GM12878 (cell line): ENCODE results near the gene HNRNPLL. TPM values are rescaled to one million over a fixed set of nuclear protein-coding genes. Genes with fewer than 3 reads are reported as not detected.

ENCODE experiments used
- ATAC-seq: fragments of 200-7000 bp; cut with Tn5 transposase; 3 replicates; pipeline ENCODE4 v1.9.1; 2020; ENCODE audit warnings: mild to moderate bottlenecking, moderate library complexity
- BruUV-seq: library from RNA; stranded (reverse); fragments of 400-500 nt; replicated peaks from 2 replicates; lab custom pipeline; 2021; lab: Mats Ljungman, UMichigan
- CTCF ChIA-PET: fragments of 300-600 bp; sonication (Branson Sonifier 250); formaldehyde crosslinking; extraction: SDS; loops from one replicate; lab custom pipeline; 2021; ENCODE audit warnings: inconsistent platforms; lab: Yijun Ruan, JAX
- POLR2A ChIA-PET: fragments of 350-600 bp; formaldehyde crosslinking; extraction: SDS; loops from one replicate; lab custom pipeline; 2021; ENCODE audit warnings: inconsistent platforms; lab: Charles Lee
- RAD21 ChIA-PET: fragments of 300-600 bp; sonication (Branson Sonifier 250); formaldehyde crosslinking; loops from one replicate; lab custom pipeline; 2023; ENCODE audit warnings: antibody characterized with exemption; ENCODE audit not compliant: unreplicated experiment; lab: Charles Lee
- SMC1A ChIA-PET: fragments of 300-600 bp; sonication (Branson Sonifier 250); formaldehyde crosslinking; loops from one replicate; lab custom pipeline; 2023; ENCODE audit not compliant: unreplicated experiment, uncharacterized antibody; lab: Charles Lee
- DNase-seq: peaks from one replicate; pipeline ENCODE4 v3.0.0-alpha.2; 2011; ENCODE audit warnings: low read depth, low spot score
- FAIRE-seq: peaks from 3 replicates; lab custom pipeline; 2011; peaks lifted over from hg19 to GRCh38; lab: Jason Lieb, UNC
- H2AFZ ChIP-seq: 2 replicates; pipeline ENCODE4 v1.6.0; 2011; ENCODE audit warnings: low read depth, low read length, control low read depth; ENCODE audit not compliant: control insufficient read depth
- H3K27ac ChIP-seq: 2 replicates; pipeline ENCODE4 v1.5.1; 2011; ENCODE audit warnings: control low read depth; ENCODE audit not compliant: control insufficient read depth, insufficient read depth
- H3K27me3 ChIP-seq, 2 experiments: replicated peaks in 1 of 2; 2 replicates each; pipeline versions ENCODE4 v1.6.0 to v1.6.1; 2011; ENCODE audit warnings: low read length in 1 of 2; ENCODE audit not compliant: control insufficient read depth in 2 of 2, insufficient read depth in 2 of 2
- H3K36me3 ChIP-seq, 2 experiments: 2 replicates each; pipeline ENCODE4 v1.5.1; 2011; ENCODE audit warnings: low read length in 1 of 2; ENCODE audit not compliant: control insufficient read depth in 2 of 2, insufficient read depth in 2 of 2
- H3K4me1 ChIP-seq: 2 replicates; pipeline ENCODE4 v1.6.1; 2011; ENCODE audit warnings: mild to moderate bottlenecking, low read length, moderate library complexity, mixed read lengths; ENCODE audit not compliant: control insufficient read depth, insufficient read depth
- H3K4me2 ChIP-seq: 2 replicates; pipeline ENCODE4 v1.6.0; 2011; ENCODE audit warnings: control low read depth; ENCODE audit not compliant: control insufficient read depth, insufficient read depth
- H3K4me3 ChIP-seq: fragments of 200-600 bp; sonication (generic); 2 replicates; pipeline ENCODE4 v1.5.1; 2016
- H3K79me2 ChIP-seq: 2 replicates; pipeline ENCODE4 v1.6.0; 2011; ENCODE audit warnings: low read length; ENCODE audit not compliant: control insufficient read depth, insufficient read depth
- H3K9ac ChIP-seq: 2 replicates; pipeline ENCODE4 v1.8.0; 2011; ENCODE audit warnings: low read length, control low read depth, mixed read lengths; ENCODE audit not compliant: control insufficient read depth, insufficient read depth
- H3K9me3 ChIP-seq: replicated peaks from 3 replicates; pipeline ENCODE4 v1.5.1; 2011; ENCODE audit warnings: mild to moderate bottlenecking, low read length; ENCODE audit not compliant: control insufficient read depth, insufficient read depth
- H4K20me1 ChIP-seq: 2 replicates; pipeline ENCODE4 v1.6.0; 2011; ENCODE audit not compliant: control insufficient read depth, insufficient read depth
- BACH1 ChIP-seq: fragments of 450-650 bp; IDR thresholded peaks from 2 replicates; pipeline ENCODE4 v1.6.1; 2017; ENCODE audit warnings: mild to moderate bottlenecking, borderline replicate concordance
- CBFB ChIP-seq: IDR thresholded peaks from 2 replicates; pipeline ENCODE4 v1.6.1; 2016; ENCODE audit warnings: antibody characterized with exemption, low read depth
- CHD4 ChIP-seq: fragments of 200-600 bp; sonication (generic); IDR thresholded peaks from 2 replicates; pipeline ENCODE4 v1.6.1; 2016; ENCODE audit warnings: mild to moderate bottlenecking
- DPF2 ChIP-seq: fragments of 450-650 bp; IDR thresholded peaks from 2 replicates; pipeline ENCODE4 v1.6.1; 2017; ENCODE audit warnings: mild to moderate bottlenecking
- EGR1 ChIP-seq, 2 experiments: IDR thresholded peaks; 1 replicate in 1 of 2; 2 replicates in 1 of 2; pipeline ENCODE4 v1.6.1; 2011 to 2012; ENCODE audit warnings: low read depth in 2 of 2, low read length in 2 of 2, borderline replicate concordance in 1 of 2, mild to moderate bottlenecking in 1 of 2, moderate library complexity in 1 of 2
- ESRRA ChIP-seq: IDR thresholded peaks from 2 replicates; pipeline ENCODE4 v1.6.1; 2012; ENCODE audit warnings: mild to moderate bottlenecking, low read length, improper control_type of control experiment
- JUNB ChIP-seq: IDR thresholded peaks from 2 replicates; pipeline ENCODE4 v1.6.1; 2016; ENCODE audit warnings: antibody characterized with exemption, mild to moderate bottlenecking
- RAD21 ChIP-seq: IDR thresholded peaks from 2 replicates; pipeline ENCODE4 v1.6.1; 2011; ENCODE audit warnings: mild to moderate bottlenecking, low read depth, low read length, moderate library complexity; ENCODE audit not compliant: insufficient read depth
- SMC3 ChIP-seq: IDR thresholded peaks from 2 replicates; pipeline ENCODE4 v1.6.1; 2011; ENCODE audit warnings: low read length, improper control_type of control experiment, borderline replicate concordance
- SP1 ChIP-seq: IDR thresholded peaks from one replicate; pipeline ENCODE4 v1.6.1; 2011; ENCODE audit warnings: low read depth, low read length
- SREBF1 ChIP-seq: IDR thresholded peaks from 2 replicates; pipeline ENCODE4 v1.6.1; 2012; ENCODE audit warnings: mild to moderate bottlenecking, low read length
- TARDBP ChIP-seq: IDR thresholded peaks from 2 replicates; pipeline ENCODE4 v1.6.1; 2016; ENCODE audit warnings: borderline replicate concordance
- ZNF217 ChIP-seq: fragments of 450-650 bp; IDR thresholded peaks from 2 replicates; pipeline ENCODE4 v1.6.1; 2017; ENCODE audit warnings: antibody characterized with exemption, mild to moderate bottlenecking
- ZSCAN29 ChIP-seq: fragments of 450-650 bp; IDR thresholded peaks from 2 replicates; pipeline ENCODE4 v1.6.1; 2017; ENCODE audit warnings: mild to moderate bottlenecking, moderate library complexity
- WGBS: methylation state at CpG from one replicate; pipeline ENCODE4 v1.1.6; 2016; ENCODE audit warnings: low lambda C conversion rate; ENCODE audit not compliant: insufficient replicate concordance, insufficient coverage; ENCODE audit errors: missing lambda C conversion rate; 5-methylcytosine and 5-hydroxymethylcytosine counted together
- in situ Hi-C: fragments of 300-500 bp; cut with MboI; formaldehyde crosslinking; loops from 9 replicates; pipeline ENCODE4 v1.14.3; 2018; ENCODE audit warnings: mixed read lengths
- intact Hi-C: fragments of 100-400 bp; cut with micrococcal nuclease; formaldehyde crosslinking; loops from one replicate; pipeline ENCODE4 v1.14.2; 2022; ENCODE audit not compliant: unreplicated experiment
- polyA plus RNA-seq, 11 experiments: library from polyadenylated mRNA; depleted of rRNA in 4 of 11; unstranded in 6 of 11; stranded (reverse) in 5 of 11; fragments of >200 nt; fragmentation: Nextera tagmentation in 4 of 11; fragmentation: Illumina TruSeq in 1 of 11; extraction: Ambion mirVana in 4 of 11; extraction: Trizol in 1 of 11; gene quantifications; 1 replicate in 1 of 11; 2 replicates in 10 of 11; pipeline versions ENCODE4 v1.2.1 to v1.2.3, GENCODE V29; 2011 to 2016; ENCODE audit warnings: inconsistent platforms in 2 of 11, missing spikeins in 2 of 11, low read depth in 1 of 11
- total RNA-seq, 4 experiments: library from RNA; depleted of rRNA in 3 of 4; stranded (reverse); fragments of >200 nt in 3 of 4; fragmentation: Illumina TruSeq in 1 of 4; extraction: Trizol in 1 of 4; gene quantifications; 2 replicates each; pipeline versions ENCODE4 v1.2.1 to v1.2.3, GENCODE V29; 2013 to 2021
- TF ChIP-seq, protein P1 (sequence below): IDR thresholded peaks from 2 replicates; pipeline ENCODE4 v1.6.1; 2012; ENCODE audit warnings: low read depth, low read length, improper control_type of control experiment
- TF ChIP-seq, protein P2 (sequence below): IDR thresholded peaks from 2 replicates; pipeline ENCODE4 v1.6.1; 2012; ENCODE audit warnings: mild to moderate bottlenecking, low read depth, low read length

HNRNPLL gene
- total and polyA plus RNA-seq, 10 of the 15 experiments (the other 5 are each of a cell fraction or from before 2014, with no cell fraction given), result 0.98 to 27.1 (median 2.9) TPM

DNA sequence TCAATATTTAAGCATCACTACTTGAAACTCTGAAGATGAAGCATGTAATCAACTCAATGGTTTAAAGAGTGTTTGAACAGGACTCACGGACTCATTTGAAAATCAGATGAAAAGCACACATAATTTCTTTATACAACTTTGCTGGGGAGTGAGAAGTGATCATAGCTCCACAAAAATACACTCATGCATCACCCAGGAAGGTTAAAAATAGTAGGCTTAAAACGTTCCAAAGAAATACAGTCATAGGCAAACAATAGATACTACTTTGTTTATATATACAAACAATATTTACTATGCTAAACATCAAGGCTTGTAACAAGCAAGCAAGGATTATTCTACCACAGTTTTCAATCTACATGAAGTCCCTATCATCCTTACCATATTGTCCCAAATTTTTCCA lies 11.6 kb downstream of the HNRNPLL start:
- Histone ChIP-seq H4K20me1 (no peaks in the 10 kb centered on the region), H3K36me3 (no peaks in the 10 kb centered on the region), H3K27me3 (no peaks in the 10 kb centered on the region), H3K4me3 (no peak overlapping the region), H3K9ac (no peak overlapping the region), H3K4me1 (no peaks in the 10 kb centered on the region), H3K27ac (no peak overlapping the region), H3K9me3 (no peaks in the 10 kb centered on the region; the same call in 2 of the 3 replicates), H3K4me2 (no peak overlapping the region), H2AFZ (no peak overlapping the region), H3K79me2 (no peaks in the 10 kb centered on the region)
- no peak for FAIRE-seq
- DNase-seq, result no peak
- ChIA-PET POLR2A (interaction anchor here (1.2 kb wide), 1 partner anchor 10 kb away, joined by 4 read pairs; no protein-coding TSS in a partner anchor), RAD21 (interaction anchor here (1.4 to 1.6 kb wide), 2 partner anchors 9 to 11 kb away, joined by 4 to 8 read pairs; no protein-coding TSS in a partner anchor), CTCF (interaction anchor here (0.5 to 2.7 kb wide), 5 partner anchors 9 to 243 kb away, joined by 3 to 13 read pairs (median 5); no protein-coding TSS in a partner anchor), SMC1A (interaction anchor here (0.8 to 1.7 kb wide), 6 partner anchors 10 to 133 kb away, joined by 3 to 9 read pairs (median 4); no protein-coding TSS in a partner anchor)
- in situ Hi-C loops (no loop called here), intact Hi-C loops (no loop called here)
- TF ChIP-seq JUNB, result no peak
- TF ChIP-seq RAD21, result no peak
- no peak for TF ChIP-seq SREBF1
- TF ChIP-seq BACH1, result no peak
- TF ChIP-seq EGR1 (IDR thresholded peaks at IDR 0.05; ENCODE audit: borderline replicate concordance in 1 of 2, low read depth in 2 of 2, low read length in 2 of 2), result no peak
- no peak for TF ChIP-seq TARDBP
- TF ChIP-seq CHD4, result no peak
- no peak for TF ChIP-seq ZSCAN29
- TF ChIP-seq SMC3, result no peak
- TF ChIP-seq, protein P1, sequence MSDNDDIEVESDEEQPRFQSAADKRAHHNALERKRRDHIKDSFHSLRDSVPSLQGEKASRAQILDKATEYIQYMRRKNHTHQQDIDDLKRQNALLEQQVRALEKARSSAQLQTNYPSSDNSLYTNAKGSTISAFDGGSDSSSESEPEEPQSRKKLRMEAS, result no peak
- no peak for TF ChIP-seq CBFB
- TF ChIP-seq, protein P2, sequence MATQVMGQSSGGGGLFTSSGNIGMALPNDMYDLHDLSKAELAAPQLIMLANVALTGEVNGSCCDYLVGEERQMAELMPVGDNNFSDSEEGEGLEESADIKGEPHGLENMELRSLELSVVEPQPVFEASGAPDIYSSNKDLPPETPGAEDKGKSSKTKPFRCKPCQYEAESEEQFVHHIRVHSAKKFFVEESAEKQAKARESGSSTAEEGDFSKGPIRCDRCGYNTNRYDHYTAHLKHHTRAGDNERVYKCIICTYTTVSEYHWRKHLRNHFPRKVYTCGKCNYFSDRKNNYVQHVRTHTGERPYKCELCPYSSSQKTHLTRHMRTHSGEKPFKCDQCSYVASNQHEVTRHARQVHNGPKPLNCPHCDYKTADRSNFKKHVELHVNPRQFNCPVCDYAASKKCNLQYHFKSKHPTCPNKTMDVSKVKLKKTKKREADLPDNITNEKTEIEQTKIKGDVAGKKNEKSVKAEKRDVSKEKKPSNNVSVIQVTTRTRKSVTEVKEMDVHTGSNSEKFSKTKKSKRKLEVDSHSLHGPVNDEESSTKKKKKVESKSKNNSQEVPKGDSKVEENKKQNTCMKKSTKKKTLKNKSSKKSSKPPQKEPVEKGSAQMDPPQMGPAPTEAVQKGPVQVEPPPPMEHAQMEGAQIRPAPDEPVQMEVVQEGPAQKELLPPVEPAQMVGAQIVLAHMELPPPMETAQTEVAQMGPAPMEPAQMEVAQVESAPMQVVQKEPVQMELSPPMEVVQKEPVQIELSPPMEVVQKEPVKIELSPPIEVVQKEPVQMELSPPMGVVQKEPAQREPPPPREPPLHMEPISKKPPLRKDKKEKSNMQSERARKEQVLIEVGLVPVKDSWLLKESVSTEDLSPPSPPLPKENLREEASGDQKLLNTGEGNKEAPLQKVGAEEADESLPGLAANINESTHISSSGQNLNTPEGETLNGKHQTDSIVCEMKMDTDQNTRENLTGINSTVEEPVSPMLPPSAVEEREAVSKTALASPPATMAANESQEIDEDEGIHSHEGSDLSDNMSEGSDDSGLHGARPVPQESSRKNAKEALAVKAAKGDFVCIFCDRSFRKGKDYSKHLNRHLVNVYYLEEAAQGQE, result no peak
- no peak for TF ChIP-seq ESRRA
- no peak for TF ChIP-seq SP1
- TF ChIP-seq ZNF217, result no peak
- TF ChIP-seq DPF2, result no peak
- ATAC-seq, result no peak
- BruUV-seq, result no TSS peak
- 50% methylated on average over 2 of the region's 2 CpGs for WGBS
